ENCODE results near the gene ARMC5.

The ARMC5 gene

DNA sequence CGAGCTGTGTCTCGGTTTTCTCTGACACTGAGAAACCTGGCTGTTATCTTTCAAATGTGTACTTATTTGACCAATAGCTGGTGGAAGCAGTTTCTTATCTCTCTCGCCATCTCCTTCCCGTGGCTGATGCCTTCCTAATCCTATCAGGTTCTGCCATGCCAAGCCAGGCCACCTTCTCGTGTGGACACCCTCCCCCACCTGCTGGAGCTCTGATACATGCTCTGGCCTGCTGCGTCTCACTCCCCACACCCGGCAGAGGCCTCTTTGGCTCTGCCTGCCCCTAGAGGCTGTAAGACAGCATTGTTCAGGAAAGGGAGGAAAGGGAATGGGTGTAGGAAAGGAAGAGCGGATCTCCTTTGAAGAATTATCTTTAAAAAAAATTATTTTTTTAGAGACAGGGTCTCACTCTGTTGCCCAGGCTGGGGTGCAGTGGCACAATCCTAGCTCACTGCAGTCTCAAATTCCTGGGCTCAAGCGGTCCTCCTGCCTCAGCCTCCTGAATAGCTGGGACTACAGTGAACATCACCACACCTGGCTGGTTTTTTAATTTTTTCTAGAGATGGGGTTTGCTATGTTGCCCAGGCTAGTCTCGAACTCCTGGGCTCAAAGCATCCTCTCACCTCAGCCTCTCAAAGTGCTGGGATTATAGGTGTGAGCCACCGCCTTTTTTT, 7.5 kb upstream of the ARMC5 start:
- peak overlapping the region; percentile 20 for H3K4me2 ChIP-seq (ENCODE audit: low read length)
- 0 out of 2 replicates have a peak, but pooled peaks cover 3% of the 10 kb centered on the region for H3K4me1 ChIP-seq (ENCODE audit: low read length)
- H3K9ac ChIP-seq (ENCODE audit: low read length) = no peak overlapping the region
- peaks cover 13% of the 10 kb centered on the region for H4K20me1 ChIP-seq (ENCODE audit: insufficient read depth, low read length)
- TF ChIP-seq EZH2phosphoT487 (IDR thresholded peaks at IDR 0.05; ENCODE audit: low read depth) = no peak
- TF ChIP-seq, protein P1, sequence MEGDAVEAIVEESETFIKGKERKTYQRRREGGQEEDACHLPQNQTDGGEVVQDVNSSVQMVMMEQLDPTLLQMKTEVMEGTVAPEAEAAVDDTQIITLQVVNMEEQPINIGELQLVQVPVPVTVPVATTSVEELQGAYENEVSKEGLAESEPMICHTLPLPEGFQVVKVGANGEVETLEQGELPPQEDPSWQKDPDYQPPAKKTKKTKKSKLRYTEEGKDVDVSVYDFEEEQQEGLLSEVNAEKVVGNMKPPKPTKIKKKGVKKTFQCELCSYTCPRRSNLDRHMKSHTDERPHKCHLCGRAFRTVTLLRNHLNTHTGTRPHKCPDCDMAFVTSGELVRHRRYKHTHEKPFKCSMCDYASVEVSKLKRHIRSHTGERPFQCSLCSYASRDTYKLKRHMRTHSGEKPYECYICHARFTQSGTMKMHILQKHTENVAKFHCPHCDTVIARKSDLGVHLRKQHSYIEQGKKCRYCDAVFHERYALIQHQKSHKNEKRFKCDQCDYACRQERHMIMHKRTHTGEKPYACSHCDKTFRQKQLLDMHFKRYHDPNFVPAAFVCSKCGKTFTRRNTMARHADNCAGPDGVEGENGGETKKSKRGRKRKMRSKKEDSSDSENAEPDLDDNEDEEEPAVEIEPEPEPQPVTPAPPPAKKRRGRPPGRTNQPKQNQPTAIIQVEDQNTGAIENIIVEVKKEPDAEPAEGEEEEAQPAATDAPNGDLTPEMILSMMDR (IDR thresholded peaks at IDR 0.05; ENCODE audit: low read depth, low read length) = peak; percentile 29
- H2AFZ ChIP-seq (ENCODE audit: low read depth, low read length) = no peak overlapping the region
- H3K36me3 ChIP-seq (replicated peaks; ENCODE audit: low read depth, low read length) = peaks cover 5% of the 10 kb centered on the region
- H3K79me2 ChIP-seq (ENCODE audit: low read length) = peaks cover 18% of the 10 kb centered on the region
- no peaks in the 10 kb centered on the region for H3K9me3 ChIP-seq (ENCODE audit: insufficient read depth, low read length)
- no peak overlapping the region for H3K4me3 ChIP-seq (ENCODE audit: low read length)
- H3K27ac ChIP-seq (ENCODE audit: low read length) = no peak overlapping the region
- H3K27me3 ChIP-seq (ENCODE audit: low read depth, low read length) = no peaks in the 10 kb centered on the region

DNA sequence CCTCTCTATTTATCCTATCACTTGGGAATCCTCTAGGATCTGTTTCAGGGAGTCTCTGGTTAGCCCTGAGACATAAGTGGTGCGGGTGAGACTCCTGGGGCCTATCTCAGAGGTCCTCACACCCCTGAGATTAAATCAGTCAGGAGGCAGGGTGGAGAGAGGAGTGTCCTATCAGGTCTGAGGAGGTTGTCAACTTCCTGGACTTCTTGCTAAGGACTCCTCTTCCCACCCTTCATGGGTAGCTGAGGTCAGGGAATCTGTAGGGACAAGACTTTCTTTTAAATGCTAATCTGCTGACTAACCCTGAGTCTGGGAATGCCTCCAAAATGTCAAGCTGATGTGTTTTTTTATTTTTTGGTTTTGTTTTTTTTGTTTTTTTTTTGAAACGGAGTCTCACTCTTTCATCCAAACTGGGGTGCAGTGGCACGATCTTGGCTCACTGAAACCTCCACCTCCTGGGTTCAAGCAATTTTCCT, 6.6 kb upstream of the ARMC5 start:
- no peak overlapping the region for H3K4me3 ChIP-seq (ENCODE audit: low read length)
- H3K27me3 ChIP-seq (ENCODE audit: low read depth, low read length) = no peaks in the 10 kb centered on the region
- H3K9ac ChIP-seq (ENCODE audit: low read length) = no peak overlapping the region
- H3K4me1 ChIP-seq (ENCODE audit: low read length) = peaks cover 4% of the 10 kb centered on the region
- H3K4me2 ChIP-seq (ENCODE audit: low read length) = no peak overlapping the region
- no peaks in the 10 kb centered on the region for H3K9me3 ChIP-seq (ENCODE audit: insufficient read depth, low read length)
- TF ChIP-seq, protein P1 (IDR thresholded peaks at IDR 0.05; ENCODE audit: low read depth, low read length) = no peak
- TF ChIP-seq EZH2phosphoT487 (IDR thresholded peaks at IDR 0.05; ENCODE audit: low read depth) = no peak
- peaks cover 17% of the 10 kb centered on the region for H4K20me1 ChIP-seq (ENCODE audit: insufficient read depth, low read length)
- no peak overlapping the region for H3K27ac ChIP-seq (ENCODE audit: low read length)
- H2AFZ ChIP-seq (ENCODE audit: low read depth, low read length) = no peak overlapping the region
- H3K36me3 ChIP-seq (replicated peaks; ENCODE audit: low read depth, low read length) = peaks cover 10% of the 10 kb centered on the region
- H3K79me2 ChIP-seq (ENCODE audit: low read length) = peaks cover 27% of the 10 kb centered on the region

DNA sequence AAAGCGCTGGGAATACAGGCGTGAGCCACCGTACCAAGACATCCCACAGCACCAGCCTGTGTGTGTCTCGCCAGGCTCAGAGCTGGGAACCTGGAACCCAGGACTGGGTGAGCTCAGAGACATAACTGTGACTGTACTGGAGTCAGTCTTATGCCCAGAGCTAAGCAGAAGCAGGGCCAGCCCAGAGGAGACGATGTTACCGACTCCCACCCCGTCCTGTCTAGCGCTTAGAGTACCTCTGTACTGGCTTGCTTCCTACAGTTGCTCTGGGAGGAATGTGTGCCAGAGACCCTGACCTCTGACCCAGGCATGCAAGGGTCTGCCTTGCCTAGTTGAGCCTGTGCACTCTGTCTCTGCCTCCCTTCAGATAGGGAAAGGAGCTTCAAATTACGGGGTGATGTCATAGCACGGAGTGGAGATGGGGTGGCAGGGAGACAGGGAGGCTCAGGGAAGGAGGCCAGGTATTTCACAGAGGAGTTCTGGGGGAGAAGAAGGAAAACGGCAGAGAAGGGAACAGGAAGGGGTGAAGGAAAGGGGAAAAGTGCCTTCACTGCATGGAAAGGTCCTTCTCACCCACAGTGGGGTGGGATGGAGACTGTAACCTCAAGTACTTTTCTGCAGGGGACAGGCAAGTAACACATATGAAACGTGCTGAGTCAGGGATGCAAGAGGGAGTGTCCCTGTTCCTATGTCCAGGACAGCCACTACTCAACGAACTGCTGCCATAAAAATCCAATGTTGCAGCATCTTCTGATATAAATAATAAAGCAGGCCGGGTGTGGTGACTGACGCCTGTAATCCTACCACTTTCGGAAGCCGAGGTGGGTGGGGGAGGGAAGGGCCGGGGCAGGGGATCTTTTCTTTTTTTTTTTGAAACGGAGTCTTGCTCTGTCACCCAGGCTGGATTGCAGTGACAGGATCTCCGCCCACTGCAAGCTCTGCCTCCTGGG, 5.8 kb upstream of the ARMC5 start:
- Histone ChIP-seq H3K36me3 (replicated peaks; ENCODE audit: low read depth, low read length) (peaks cover 16% of the 10 kb centered on the region), H3K27ac (ENCODE audit: low read length) (no peak overlapping the region), H3K9ac (ENCODE audit: low read length) (no peak overlapping the region), H3K9me3 (ENCODE audit: insufficient read depth, low read length) (no peaks in the 10 kb centered on the region), H3K79me2 (ENCODE audit: low read length) (peaks cover 35% of the 10 kb centered on the region), H3K27me3 (ENCODE audit: low read depth, low read length) (no peaks in the 10 kb centered on the region), H3K4me2 (ENCODE audit: low read length) (no peak overlapping the region), H2AFZ (ENCODE audit: low read depth, low read length) (no peak overlapping the region), H3K4me1 (ENCODE audit: low read length) (peaks cover 11% of the 10 kb centered on the region), H3K4me3 (ENCODE audit: low read length) (no peak overlapping the region), H4K20me1 (ENCODE audit: insufficient read depth, low read length) (peaks cover 22% of the 10 kb centered on the region)
- no peak for TF ChIP-seq EZH2phosphoT487 (IDR thresholded peaks at IDR 0.05; ENCODE audit: low read depth)
- TF ChIP-seq, protein P1 (IDR thresholded peaks at IDR 0.05; ENCODE audit: low read depth, low read length) = no peak
